GM19099 (cell line): ENCODE data around the gene CHCHD4.

Experiments used
- POLR2A ChIP-seq: IDR thresholded peaks from 3 replicates; pipeline ENCODE4 v1.6.1; 2011; ENCODE audit warnings: low read depth; ENCODE audit not compliant: insufficient read length; ENCODE audit errors: extremely low read depth

Gene CHCHD4

GRCh38 chr3:14143271-14144225 lies 18.9 kb upstream of the CHCHD4 start:
- TF ChIP-seq POLR2A = no peak

- no peak for TF ChIP-seq POLR2A
These were observed 18.0 kb upstream of the CHCHD4 start for GRCh38 chr3:14142567-14143270.

- no peak for TF ChIP-seq POLR2A
These were observed 17.1 kb upstream of the CHCHD4 start for GRCh38 chr3:14141602-14142341.

GRCh38 chr3:14141144-14141543 lies 16.5 kb upstream of the CHCHD4 start:
- TF ChIP-seq POLR2A = no peak

- TF ChIP-seq POLR2A = no peak
These were observed 16.0 kb upstream of the CHCHD4 start for GRCh38 chr3:14140668-14141067.

GRCh38 chr3:14139771-14140170 lies 15.1 kb upstream of the CHCHD4 start:
- TF ChIP-seq POLR2A = no peak

- no peak for TF ChIP-seq POLR2A
These were observed 14.4 kb upstream of the CHCHD4 start for GRCh38 chr3:14138878-14139655.

GRCh38 chr3:14138109-14138877 lies 13.6 kb upstream of the CHCHD4 start:
- TF ChIP-seq POLR2A = no peak

GRCh38 chr3:14137445-14137844 lies 12.8 kb upstream of the CHCHD4 start:
- TF ChIP-seq POLR2A = no peak

- no peak for TF ChIP-seq POLR2A
These were observed 12.3 kb upstream of the CHCHD4 start for GRCh38 chr3:14137004-14137403.

GRCh38 chr3:14135581-14135980 lies 10.9 kb upstream of the CHCHD4 start:
- TF ChIP-seq POLR2A = no peak

- no peak for TF ChIP-seq POLR2A
These were observed 9.6 kb upstream of the CHCHD4 start for GRCh38 chr3:14134291-14134690.

GRCh38 chr3:14133876-14134275 lies 9.2 kb upstream of the CHCHD4 start:
- no peak for TF ChIP-seq POLR2A
